Fibroblast of pulmonary artery (primary cell): ENCODE results near the gene IL6R.

Experiments
- DNase-seq: peaks from one replicate; pipeline ENCODE4 v3.0.0-alpha.2; 2010; ENCODE audit warnings: low read depth
- H3K4me3 ChIP-seq: replicated peaks from 2 replicates; pipeline ENCODE4 v1.5.1; 2011; ENCODE audit warnings: low read depth, mild to moderate bottlenecking, control low read depth, low read length, moderate library complexity
- TF ChIP-seq, protein P1 (sequence below): IDR thresholded peaks from 2 replicates; pipeline ENCODE4 v1.5.1; 2011; ENCODE audit warnings: mild to moderate bottlenecking, control low read depth, low read length, inconsistent platforms; ENCODE audit errors: missing control alignments

The IL6R gene

GRCh38 chr1:154434346-154435085 lies 29.4 kb downstream of the IL6R start:
- H3K4me3 ChIP-seq = no peak overlapping the region
- DNase-seq = peak; percentile 87
- TF ChIP-seq, protein P1, sequence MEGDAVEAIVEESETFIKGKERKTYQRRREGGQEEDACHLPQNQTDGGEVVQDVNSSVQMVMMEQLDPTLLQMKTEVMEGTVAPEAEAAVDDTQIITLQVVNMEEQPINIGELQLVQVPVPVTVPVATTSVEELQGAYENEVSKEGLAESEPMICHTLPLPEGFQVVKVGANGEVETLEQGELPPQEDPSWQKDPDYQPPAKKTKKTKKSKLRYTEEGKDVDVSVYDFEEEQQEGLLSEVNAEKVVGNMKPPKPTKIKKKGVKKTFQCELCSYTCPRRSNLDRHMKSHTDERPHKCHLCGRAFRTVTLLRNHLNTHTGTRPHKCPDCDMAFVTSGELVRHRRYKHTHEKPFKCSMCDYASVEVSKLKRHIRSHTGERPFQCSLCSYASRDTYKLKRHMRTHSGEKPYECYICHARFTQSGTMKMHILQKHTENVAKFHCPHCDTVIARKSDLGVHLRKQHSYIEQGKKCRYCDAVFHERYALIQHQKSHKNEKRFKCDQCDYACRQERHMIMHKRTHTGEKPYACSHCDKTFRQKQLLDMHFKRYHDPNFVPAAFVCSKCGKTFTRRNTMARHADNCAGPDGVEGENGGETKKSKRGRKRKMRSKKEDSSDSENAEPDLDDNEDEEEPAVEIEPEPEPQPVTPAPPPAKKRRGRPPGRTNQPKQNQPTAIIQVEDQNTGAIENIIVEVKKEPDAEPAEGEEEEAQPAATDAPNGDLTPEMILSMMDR = no peak

DNA sequence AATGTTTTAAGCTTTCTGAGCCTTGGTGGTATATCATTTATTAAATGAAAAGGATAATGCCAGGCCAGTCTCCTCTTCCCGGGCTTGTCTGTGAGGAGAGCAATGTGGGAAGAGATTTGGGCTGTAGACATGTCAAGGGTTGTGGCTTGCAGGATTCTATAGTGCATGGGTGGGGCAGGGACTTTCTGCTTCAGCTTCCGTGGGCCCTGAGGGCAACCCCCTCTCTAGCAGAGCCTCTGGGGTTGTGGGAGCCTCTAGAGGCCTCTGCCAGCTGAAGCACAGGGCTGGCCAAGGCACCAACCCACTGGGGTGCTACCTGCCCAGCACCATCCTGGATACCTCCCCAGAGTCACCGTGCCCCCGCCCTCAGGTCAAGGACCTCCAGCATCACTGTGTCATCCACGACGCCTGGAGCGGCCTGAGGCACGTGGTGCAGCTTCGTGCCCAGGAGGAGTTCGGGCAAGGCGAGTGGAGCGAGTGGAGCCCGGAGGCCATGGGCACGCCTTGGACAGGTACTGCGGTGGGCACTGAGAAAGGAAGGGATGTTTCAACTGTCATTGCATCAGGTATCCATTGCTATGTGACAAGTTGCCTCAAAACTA lies 30.6 kb downstream of the IL6R start:
- DNase-seq = no peak
- no peak overlapping the region for H3K4me3 ChIP-seq
- TF ChIP-seq, protein P1 = no peak

DNA sequence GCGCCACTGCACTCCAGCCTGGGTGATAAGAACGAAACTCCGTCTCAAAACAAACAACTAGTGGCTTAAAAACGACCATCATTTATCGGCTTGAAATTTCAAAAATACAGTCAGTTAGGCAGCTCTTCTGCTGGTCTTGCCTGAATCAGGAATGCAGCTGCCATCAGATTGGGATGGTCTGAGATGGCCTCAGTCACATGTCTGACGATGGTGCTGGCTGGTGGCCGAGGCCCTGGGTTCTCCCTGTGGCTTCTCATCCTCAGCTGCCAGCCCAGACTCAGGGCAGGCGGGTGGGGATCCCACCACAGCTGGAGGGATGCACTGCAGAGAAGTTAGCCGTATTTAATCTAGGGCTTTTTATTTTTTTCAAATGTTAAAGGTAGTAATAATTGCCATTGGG lies 31.3 kb downstream of the IL6R start:
- DNase-seq = no peak
- H3K4me3 ChIP-seq = no peak overlapping the region
- TF ChIP-seq, protein P1 = no peak

DNA sequence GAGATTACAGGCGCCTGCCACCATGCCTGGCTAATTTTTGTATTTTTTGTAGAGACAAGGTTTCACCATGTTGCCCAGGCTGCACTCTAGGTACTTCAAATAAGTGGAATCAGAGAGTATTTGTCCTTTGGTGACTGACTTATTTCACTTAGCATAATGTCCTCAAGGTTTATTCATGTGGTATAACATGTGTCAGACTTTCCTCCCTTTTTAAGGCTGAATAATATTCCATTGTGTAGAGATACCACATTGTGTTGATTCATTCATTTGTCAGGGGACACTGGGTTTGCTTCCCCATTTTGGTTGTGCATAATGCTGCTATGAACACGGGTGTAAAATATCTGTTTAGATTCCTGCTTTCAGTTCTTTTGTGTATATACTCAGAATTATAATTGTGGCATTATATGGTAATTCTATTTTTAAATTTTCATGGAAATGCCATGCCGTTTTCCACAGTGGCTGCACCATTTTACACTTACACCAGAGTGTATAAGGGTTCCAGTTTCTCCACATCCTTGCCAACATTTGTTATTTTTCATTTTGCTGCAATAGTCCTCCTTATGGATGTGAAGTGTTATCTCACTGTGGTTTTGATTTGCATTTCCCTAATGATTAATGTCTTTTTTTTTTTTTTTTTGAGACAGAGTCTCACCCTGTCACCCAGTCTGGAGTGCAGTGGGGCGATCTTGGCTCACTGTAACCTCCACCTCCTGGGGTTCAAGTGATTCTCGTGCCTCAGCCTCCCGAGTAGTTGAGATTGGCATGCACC lies 35.1 kb downstream of the IL6R start:
- DNase-seq = no peak
- H3K4me3 ChIP-seq = no peak overlapping the region
- TF ChIP-seq, protein P1 = no peak

- no peak for DNase-seq
- no peak overlapping the region for H3K4me3 ChIP-seq
- TF ChIP-seq, protein P1 = no peak
These were observed 36.2 kb downstream of the IL6R start for GRCh38 chr1:154441241-154441888.

DNA sequence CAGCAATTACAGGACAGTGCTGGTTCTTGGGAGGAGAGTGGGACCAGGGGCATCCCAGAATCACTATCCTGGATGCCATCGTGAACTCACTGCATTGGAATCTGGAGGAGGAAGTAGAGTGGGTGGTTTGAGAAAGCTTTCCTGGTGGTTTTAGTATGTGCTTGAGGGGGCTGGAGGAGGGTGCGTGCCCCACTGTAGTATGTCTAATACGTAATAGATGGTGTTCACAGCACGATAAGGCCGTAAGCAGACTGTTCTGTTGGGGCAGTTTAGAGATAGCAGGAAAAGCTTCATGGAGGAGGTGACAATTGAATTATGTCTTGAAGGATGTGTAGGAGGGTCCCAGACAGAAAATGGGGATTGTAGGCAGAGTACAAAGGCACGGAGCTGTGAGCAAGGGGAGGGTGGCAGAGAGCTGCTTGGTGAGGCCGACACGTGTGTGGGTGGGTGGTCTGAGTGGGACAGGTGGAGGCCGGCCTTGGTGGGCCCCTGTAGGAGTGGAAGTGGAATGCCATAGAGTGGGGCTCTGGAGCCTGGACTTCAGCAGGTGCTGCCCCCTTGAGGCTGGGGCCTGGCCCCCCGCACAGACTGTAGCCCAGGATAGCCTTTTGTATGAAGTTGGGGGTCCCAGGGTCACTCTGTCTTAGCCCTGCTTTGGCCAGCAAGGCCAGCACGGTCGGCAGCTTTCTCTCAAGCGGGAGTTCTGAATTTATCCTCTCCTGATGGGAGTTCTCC lies 37.0 kb downstream of the IL6R start:
- peak; percentile 81 for DNase-seq
- TF ChIP-seq, protein P1 = peak; percentile 36
- H3K4me3 ChIP-seq = no peak overlapping the region
